ENCODE data around the gene FBLN1. TPM values are rescaled to one million over a fixed set of nuclear protein-coding genes. Genes with fewer than 3 reads are reported as not detected.
A peak's percentile ranks its signal among the peaks of the same experiment; 100 is the strongest.

FBLN1 gene
- total and polyA plus RNA-seq, 2 of the 13 experiments (the other 11 are each of a cell fraction or from before 2014, with no cell fraction given): 37.3 to 103 TPM

GRCh38 chr22:45554040-45554406, 51.3 kb downstream of the FBLN1 start (continued):
- TF ChIP-seq ZNF432 (CRISPR knock-in tag; IDR thresholded peaks at IDR 0.05; ENCODE audit: borderline replicate concordance) (no peak), KDM1A (CRISPR knock-in tag; IDR thresholded peaks at IDR 0.05) (0 out of 2 replicates have a peak, but pooled peaks have one; percentile 1), ZNF879 (CRISPR knock-in tag; IDR thresholded peaks at IDR 0.05) (no peak), EEA1 (CRISPR knock-in tag; IDR thresholded peaks at IDR 0.05; ENCODE audit: borderline replicate concordance) (no peak), ZIK1 (CRISPR knock-in tag; IDR thresholded peaks at IDR 0.05; ENCODE audit: borderline replicate concordance, low read depth) (no peak), YY1 (IDR thresholded peaks at IDR 0.05; ENCODE audit: insufficient read depth, insufficient replicate concordance, low read depth, low read length) (no peak), ZNF704 (CRISPR knock-in tag; IDR thresholded peaks at IDR 0.05; ENCODE audit: borderline replicate concordance) (no peak), GABPA (IDR thresholded peaks at IDR 0.05; ENCODE audit: low read depth, low read length) (no peak), GABPA (CRISPR knock-in tag; IDR thresholded peaks at IDR 0.05; ENCODE audit: low read depth) (peak; percentile 51), ZNF44 (CRISPR knock-in tag; IDR thresholded peaks at IDR 0.05) (no peak), YEATS2 (CRISPR knock-in tag; IDR thresholded peaks at IDR 0.05; ENCODE audit: borderline replicate concordance) (0 out of 2 replicates have a peak, but pooled peaks have one; percentile 0), ZNF703 (CRISPR knock-in tag; IDR thresholded peaks at IDR 0.05; ENCODE audit: borderline replicate concordance) (no peak), ZNF263 (CRISPR knock-in tag; IDR thresholded peaks at IDR 0.05) (peak; percentile 41; the same call in 1 of the 2 replicates)
- TF ChIP-seq, protein P1, sequence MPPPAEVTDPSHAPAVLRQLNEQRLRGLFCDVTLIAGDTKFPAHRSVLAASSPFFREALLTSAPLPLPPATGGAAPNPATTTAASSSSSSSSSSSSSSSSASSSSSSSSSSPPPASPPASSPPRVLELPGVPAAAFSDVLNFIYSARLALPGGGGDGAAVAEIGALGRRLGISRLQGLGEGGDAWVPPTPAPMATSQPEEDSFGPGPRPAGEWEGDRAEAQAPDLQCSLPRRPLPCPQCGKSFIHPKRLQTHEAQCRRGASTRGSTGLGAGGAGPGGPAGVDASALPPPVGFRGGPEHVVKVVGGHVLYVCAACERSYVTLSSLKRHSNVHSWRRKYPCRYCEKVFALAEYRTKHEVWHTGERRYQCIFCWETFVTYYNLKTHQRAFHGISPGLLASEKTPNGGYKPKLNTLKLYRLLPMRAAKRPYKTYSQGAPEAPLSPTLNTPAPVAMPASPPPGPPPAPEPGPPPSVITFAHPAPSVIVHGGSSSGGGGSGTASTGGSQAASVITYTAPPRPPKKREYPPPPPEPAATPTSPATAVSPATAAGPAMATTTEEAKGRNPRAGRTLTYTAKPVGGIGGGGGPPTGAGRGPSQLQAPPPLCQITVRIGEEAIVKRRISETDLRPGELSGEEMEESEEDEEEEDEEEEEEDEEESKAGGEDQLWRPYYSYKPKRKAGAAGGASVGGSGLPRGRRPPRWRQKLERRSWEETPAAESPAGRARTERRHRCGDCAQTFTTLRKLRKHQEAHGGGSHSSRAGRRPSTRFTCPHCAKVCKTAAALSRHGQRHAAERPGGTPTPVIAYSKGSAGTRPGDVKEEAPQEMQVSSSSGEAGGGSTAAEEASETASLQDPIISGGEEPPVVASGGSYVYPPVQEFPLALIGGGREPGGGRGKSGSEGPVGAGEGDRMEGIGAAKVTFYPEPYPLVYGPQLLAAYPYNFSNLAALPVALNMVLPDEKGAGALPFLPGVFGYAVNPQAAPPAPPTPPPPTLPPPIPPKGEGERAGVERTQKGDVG (CRISPR knock-in tag; IDR thresholded peaks at IDR 0.05; ENCODE audit: borderline replicate concordance): no peak; the same call in 1 of the 2 replicates
- TF ChIP-seq, protein P2, sequence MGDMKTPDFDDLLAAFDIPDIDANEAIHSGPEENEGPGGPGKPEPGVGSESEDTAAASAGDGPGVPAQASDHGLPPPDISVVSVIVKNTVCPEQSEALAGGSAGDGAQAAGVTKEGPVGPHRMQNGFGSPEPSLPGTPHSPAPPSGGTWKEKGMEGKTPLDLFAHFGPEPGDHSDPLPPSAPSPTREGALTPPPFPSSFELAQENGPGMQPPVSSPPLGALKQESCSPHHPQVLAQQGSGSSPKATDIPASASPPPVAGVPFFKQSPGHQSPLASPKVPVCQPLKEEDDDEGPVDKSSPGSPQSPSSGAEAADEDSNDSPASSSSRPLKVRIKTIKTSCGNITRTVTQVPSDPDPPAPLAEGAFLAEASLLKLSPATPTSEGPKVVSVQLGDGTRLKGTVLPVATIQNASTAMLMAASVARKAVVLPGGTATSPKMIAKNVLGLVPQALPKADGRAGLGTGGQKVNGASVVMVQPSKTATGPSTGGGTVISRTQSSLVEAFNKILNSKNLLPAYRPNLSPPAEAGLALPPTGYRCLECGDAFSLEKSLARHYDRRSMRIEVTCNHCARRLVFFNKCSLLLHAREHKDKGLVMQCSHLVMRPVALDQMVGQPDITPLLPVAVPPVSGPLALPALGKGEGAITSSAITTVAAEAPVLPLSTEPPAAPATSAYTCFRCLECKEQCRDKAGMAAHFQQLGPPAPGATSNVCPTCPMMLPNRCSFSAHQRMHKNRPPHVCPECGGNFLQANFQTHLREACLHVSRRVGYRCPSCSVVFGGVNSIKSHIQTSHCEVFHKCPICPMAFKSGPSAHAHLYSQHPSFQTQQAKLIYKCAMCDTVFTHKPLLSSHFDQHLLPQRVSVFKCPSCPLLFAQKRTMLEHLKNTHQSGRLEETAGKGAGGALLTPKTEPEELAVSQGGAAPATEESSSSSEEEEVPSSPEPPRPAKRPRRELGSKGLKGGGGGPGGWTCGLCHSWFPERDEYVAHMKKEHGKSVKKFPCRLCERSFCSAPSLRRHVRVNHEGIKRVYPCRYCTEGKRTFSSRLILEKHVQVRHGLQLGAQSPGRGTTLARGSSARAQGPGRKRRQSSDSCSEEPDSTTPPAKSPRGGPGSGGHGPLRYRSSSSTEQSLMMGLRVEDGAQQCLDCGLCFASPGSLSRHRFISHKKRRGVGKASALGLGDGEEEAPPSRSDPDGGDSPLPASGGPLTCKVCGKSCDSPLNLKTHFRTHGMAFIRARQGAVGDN (CRISPR knock-in tag; IDR thresholded peaks at IDR 0.05): peak; percentile 40; the same call in 1 of the 2 replicates
- TF ChIP-seq, protein P3, sequence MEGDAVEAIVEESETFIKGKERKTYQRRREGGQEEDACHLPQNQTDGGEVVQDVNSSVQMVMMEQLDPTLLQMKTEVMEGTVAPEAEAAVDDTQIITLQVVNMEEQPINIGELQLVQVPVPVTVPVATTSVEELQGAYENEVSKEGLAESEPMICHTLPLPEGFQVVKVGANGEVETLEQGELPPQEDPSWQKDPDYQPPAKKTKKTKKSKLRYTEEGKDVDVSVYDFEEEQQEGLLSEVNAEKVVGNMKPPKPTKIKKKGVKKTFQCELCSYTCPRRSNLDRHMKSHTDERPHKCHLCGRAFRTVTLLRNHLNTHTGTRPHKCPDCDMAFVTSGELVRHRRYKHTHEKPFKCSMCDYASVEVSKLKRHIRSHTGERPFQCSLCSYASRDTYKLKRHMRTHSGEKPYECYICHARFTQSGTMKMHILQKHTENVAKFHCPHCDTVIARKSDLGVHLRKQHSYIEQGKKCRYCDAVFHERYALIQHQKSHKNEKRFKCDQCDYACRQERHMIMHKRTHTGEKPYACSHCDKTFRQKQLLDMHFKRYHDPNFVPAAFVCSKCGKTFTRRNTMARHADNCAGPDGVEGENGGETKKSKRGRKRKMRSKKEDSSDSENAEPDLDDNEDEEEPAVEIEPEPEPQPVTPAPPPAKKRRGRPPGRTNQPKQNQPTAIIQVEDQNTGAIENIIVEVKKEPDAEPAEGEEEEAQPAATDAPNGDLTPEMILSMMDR (CRISPR knock-in tag; IDR thresholded peaks at IDR 0.05): 0 out of 2 replicates have a peak, but pooled peaks have one; percentile 11
- TF ChIP-seq, protein P4, sequence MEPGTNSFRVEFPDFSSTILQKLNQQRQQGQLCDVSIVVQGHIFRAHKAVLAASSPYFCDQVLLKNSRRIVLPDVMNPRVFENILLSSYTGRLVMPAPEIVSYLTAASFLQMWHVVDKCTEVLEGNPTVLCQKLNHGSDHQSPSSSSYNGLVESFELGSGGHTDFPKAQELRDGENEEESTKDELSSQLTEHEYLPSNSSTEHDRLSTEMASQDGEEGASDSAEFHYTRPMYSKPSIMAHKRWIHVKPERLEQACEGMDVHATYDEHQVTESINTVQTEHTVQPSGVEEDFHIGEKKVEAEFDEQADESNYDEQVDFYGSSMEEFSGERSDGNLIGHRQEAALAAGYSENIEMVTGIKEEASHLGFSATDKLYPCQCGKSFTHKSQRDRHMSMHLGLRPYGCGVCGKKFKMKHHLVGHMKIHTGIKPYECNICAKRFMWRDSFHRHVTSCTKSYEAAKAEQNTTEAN (CRISPR knock-in tag; conservative IDR thresholded peaks at IDR 0.05): no peak

Data from HepG2 (cell line).